ENCODE measurements around the gene PKP3. TPM values are rescaled to one million over a fixed set of nuclear protein-coding genes. Genes with fewer than 3 reads are reported as not detected.

The PKP3 gene
- total RNA-seq, 1 donor from 2014 or later: 65.7 TPM

GRCh38 chr11:416757-417621 is 23.0 kb downstream of the PKP3 start:
- Mint-ChIP-seq H3K27ac (no peak overlapping the region), H3K9me3 (no peaks in the 10 kb centered on the region), H3K4me1 (peaks cover 20% of the 10 kb centered on the region), H3K4me3 (peak overlapping the region; percentile 55), H3K36me3 (no peaks in the 10 kb centered on the region), H3K27me3 (ENCODE audit: low read depth) (peaks cover 15% of the 10 kb centered on the region)
- no peak for DNase-seq (ENCODE audit: low spot score in 2 of 2, unreplicated experiment in 2 of 2)
- no peak for TF ChIP-seq CTCF (IDR thresholded peaks at IDR 0.05; ENCODE audit: unreplicated experiment)

- Mint-ChIP-seq H3K36me3 (no peaks in the 10 kb centered on the region), H3K27me3 (ENCODE audit: low read depth) (peaks cover 15% of the 10 kb centered on the region), H3K4me1 (peaks cover 25% of the 10 kb centered on the region), H3K4me3 (peak overlapping the region; percentile 67), H3K9me3 (no peaks in the 10 kb centered on the region), H3K27ac (peak overlapping the region; percentile 43)
- no peak for DNase-seq (ENCODE audit: low spot score in 2 of 2, unreplicated experiment in 2 of 2)
- TF ChIP-seq CTCF (IDR thresholded peaks at IDR 0.05; ENCODE audit: unreplicated experiment): no peak
Measured at GRCh38 chr11:417652-418342, 23.8 kb downstream of the PKP3 start.

GRCh38 chr11:418343-419247 is 24.6 kb downstream of the PKP3 start:
- no peak overlapping the region for H3K27ac Mint-ChIP-seq
- no peak for DNase-seq (ENCODE audit: low spot score in 2 of 2, unreplicated experiment in 2 of 2)
- peaks cover 25% of the 10 kb centered on the region for H3K4me1 Mint-ChIP-seq
- peaks cover 15% of the 10 kb centered on the region for H3K27me3 Mint-ChIP-seq (ENCODE audit: low read depth)
- no peak overlapping the region for H3K4me3 Mint-ChIP-seq
- TF ChIP-seq CTCF (IDR thresholded peaks at IDR 0.05; ENCODE audit: unreplicated experiment): no peak
- no peaks in the 10 kb centered on the region for H3K36me3 Mint-ChIP-seq
- no peaks in the 10 kb centered on the region for H3K9me3 Mint-ChIP-seq

- peaks cover 23% of the 10 kb centered on the region for H3K4me1 Mint-ChIP-seq
- H3K4me3 Mint-ChIP-seq: no peak overlapping the region
- H3K27me3 Mint-ChIP-seq (ENCODE audit: low read depth): peaks cover 13% of the 10 kb centered on the region
Measured at GRCh38 chr11:419248-420005, 25.4 kb downstream of the PKP3 start.

More at GRCh38 chr11:419248-420005, 25.4 kb downstream of the PKP3 start:
- no peak overlapping the region for H3K27ac Mint-ChIP-seq
- peaks cover under 1% of the 10 kb centered on the region for H3K36me3 Mint-ChIP-seq
- H3K9me3 Mint-ChIP-seq: peaks cover 1% of the 10 kb centered on the region
- DNase-seq (ENCODE audit: low spot score in 2 of 2, unreplicated experiment in 2 of 2): no peak
- no peak for TF ChIP-seq CTCF (IDR thresholded peaks at IDR 0.05; ENCODE audit: unreplicated experiment)

Data from mesothelial cell of epicardium (in vitro differentiated cells).